Liver (tissue), 9 donors: ENCODE measurements around the gene KICS2. TPM values are rescaled to one million over a fixed set of nuclear protein-coding genes. Genes with fewer than 3 reads are reported as not detected.
"Not testable (repeated sequence)": the region's sequence is repeated elsewhere in the genome, so short reads cannot be mapped to it uniquely, and the experiment has no call there.

ENCODE experiments used
- DNase-seq: peaks from one replicate; pipeline ENCODE4 v3.0.0-alpha.2; 2017; ENCODE audit warnings: low spot score
- H3K27ac ChIP-seq, 2 donors: one replicate each; pipeline ENCODE4 v1.7.0; 2013; ENCODE audit warnings: inconsistent platforms in 2 of 2, low read length in 2 of 2, control low read depth in 1 of 2, low read depth in 1 of 2, mild to moderate bottlenecking in 1 of 2
- H3K27me3 ChIP-seq, 4 donors: one replicate each; pipeline versions ENCODE4 v1.6.1 to v1.7.0; 2013; ENCODE audit warnings: low read length in 3 of 4, inconsistent platforms in 1 of 4, mild to moderate bottlenecking in 1 of 4, moderate library complexity in 1 of 4; ENCODE audit not compliant: control insufficient read depth in 4 of 4, insufficient read depth in 4 of 4
- H3K36me3 ChIP-seq, 4 donors: one replicate each; pipeline versions ENCODE4 v1.6.1 to v1.7.0; 2013; ENCODE audit warnings: low read length in 3 of 4, mild to moderate bottlenecking in 3 of 4, low read depth in 1 of 4, moderate library complexity in 1 of 4; ENCODE audit not compliant: control insufficient read depth in 4 of 4, insufficient read depth in 3 of 4
- H3K4me1 ChIP-seq, 4 donors: one replicate each; pipeline versions ENCODE4 v1.6.1 to v1.7.0; 2013; ENCODE audit warnings: low read length in 3 of 4, mild to moderate bottlenecking in 3 of 4, moderate library complexity in 1 of 4; ENCODE audit not compliant: control insufficient read depth in 4 of 4, insufficient read depth in 4 of 4
- H3K4me3 ChIP-seq, 3 donors: one replicate each; pipeline versions ENCODE4 v1.6.1 to v1.7.0; 2013; ENCODE audit warnings: low read length in 3 of 3, control low read depth in 1 of 3, low read depth in 1 of 3, mild to moderate bottlenecking in 1 of 3
- H3K9ac ChIP-seq, 2 donors: one replicate each; pipeline ENCODE4 v1.7.0; 2013; ENCODE audit warnings: low read length in 2 of 2, mild to moderate bottlenecking in 2 of 2, moderate library complexity in 2 of 2, control low read depth in 1 of 2, low read depth in 1 of 2
- H3K9me3 ChIP-seq, 4 donors: one replicate each; pipeline versions ENCODE4 v1.6.1 to v1.7.0; 2013; ENCODE audit warnings: low read length in 3 of 4; ENCODE audit not compliant: control insufficient read depth in 4 of 4
- ATF3 ChIP-seq: IDR thresholded peaks from 2 replicates; pipeline ENCODE4 v1.6.1; 2016; ENCODE audit warnings: antibody characterized with exemption
- EGR1 ChIP-seq, 2 donors: IDR thresholded peaks; 2 replicates each; pipeline ENCODE4 v1.6.1; 2016 to 2018; ENCODE audit warnings: antibody characterized with exemption in 2 of 2, low read depth in 2 of 2
- FOXA1 ChIP-seq: IDR thresholded peaks from 2 replicates; pipeline ENCODE4 v1.6.1; 2016; ENCODE audit warnings: antibody characterized with exemption
- FOXA2 ChIP-seq: IDR thresholded peaks from 2 replicates; pipeline ENCODE4 v1.6.1; 2016; ENCODE audit warnings: antibody characterized with exemption
- GABPA ChIP-seq, 2 donors: IDR thresholded peaks in 1 of 2; conservative IDR thresholded peaks in 1 of 2; 2 replicates each; pipeline ENCODE4 v1.6.1; 2016; ENCODE audit warnings: antibody characterized with exemption in 2 of 2, mild to moderate bottlenecking in 1 of 2, moderate library complexity in 1 of 2
- HNF4G ChIP-seq: IDR thresholded peaks from 2 replicates; pipeline ENCODE4 v1.6.1; 2016; ENCODE audit warnings: antibody characterized with exemption
- JUND ChIP-seq, 2 donors: IDR thresholded peaks; 2 replicates each; pipeline ENCODE4 v1.6.1; 2016; ENCODE audit warnings: antibody characterized with exemption in 2 of 2
- MAX ChIP-seq: IDR thresholded peaks from 2 replicates; pipeline ENCODE4 v1.6.1; 2016; ENCODE audit warnings: antibody characterized with exemption
- NR2F2 ChIP-seq: IDR thresholded peaks from 2 replicates; pipeline ENCODE4 v1.6.1; 2016; ENCODE audit warnings: antibody characterized with exemption
- REST ChIP-seq: IDR thresholded peaks from 2 replicates; pipeline ENCODE4 v1.6.1; 2016; ENCODE audit warnings: antibody characterized with exemption, mild to moderate bottlenecking
- SP1 ChIP-seq: IDR thresholded peaks from 2 replicates; pipeline ENCODE4 v1.6.1; 2018; ENCODE audit warnings: antibody characterized with exemption, mild to moderate bottlenecking
- TAF1 ChIP-seq: conservative IDR thresholded peaks from 2 replicates; pipeline ENCODE4 v1.6.1; 2016; ENCODE audit warnings: antibody characterized with exemption, mild to moderate bottlenecking
- YY1 ChIP-seq: IDR thresholded peaks from 2 replicates; pipeline ENCODE4 v1.6.1; 2016; ENCODE audit warnings: antibody characterized with exemption, mild to moderate bottlenecking
- ZBTB33 ChIP-seq: IDR thresholded peaks from 2 replicates; pipeline ENCODE4 v1.6.1; 2016; ENCODE audit warnings: antibody characterized with exemption
- WGBS: extraction: QIAGEN DNeasy Blood & Tissue Kit; methylation state at CpG from one replicate; pipeline ENCODE4 v1.1.7; 2013; 5-methylcytosine and 5-hydroxymethylcytosine counted together
- polyA plus RNA-seq, 2 donors: library from polyadenylated mRNA; stranded (reverse) in 1 of 2; unstranded in 1 of 2; fragments of 200-250 nt in 1 of 2; fragments of >200 nt in 1 of 2; fragmentation: Nextera tagmentation in 1 of 2; extraction: Ambion mirVana in 1 of 2; gene quantifications; one replicate each; pipeline versions ENCODE4 v1.2.1 to v1.2.3, GENCODE V29; 2013 to 2015
- total RNA-seq, 2 donors: library from RNA; depleted of rRNA; stranded (reverse); fragments of >200 nt; gene quantifications; one replicate each; pipeline ENCODE4 v1.2.3, GENCODE V29; 2014
- donor health status: healthy.
- donor health status: healthy.
- donor health status: healthy.
- donor health status: healthy.
- donor health status: healthy.

The KICS2 gene
- total and polyA plus RNA-seq, 4 donors = 3.4 to 10.7 (median 5.3) TPM

GRCh38 chr12:64203036-64203435 is 19.1 kb downstream of the KICS2 start:
- 96% methylated on average over 5 of the region's 5 CpGs for WGBS

GRCh38 chr12:64195841-64196240 is 26.3 kb downstream of the KICS2 start:
- WGBS = 92% methylated on average over 10 of the region's 15 CpGs
- H3K9me3 ChIP-seq, H3K27ac ChIP-seq, H3K27me3 ChIP-seq, H3K4me1 ChIP-seq, H3K9ac ChIP-seq, H3K4me3 ChIP-seq, DNase-seq: not testable (repeated sequence)
- peaks cover 2 to 17% (median 12%) of the 10 kb centered on the region in 4 donors for H3K36me3 ChIP-seq

More at GRCh38 chr12:64203036-64203435, 19.1 kb downstream of the KICS2 start:
- no peak for DNase-seq
- Histone ChIP-seq H3K9ac (no peak overlapping the region), H3K36me3 (peaks cover 0 to 4% (median under 1%) of the 10 kb centered on the region in 4 donors), H3K27ac (no peak overlapping the region), H3K4me3 (no peak overlapping the region), H3K9me3 (no peaks in the 10 kb centered on the region), H3K27me3 (no peaks in the 10 kb centered on the region), H3K4me1 (no peaks in the 10 kb centered on the region)
- no peak for TF ChIP-seq SP1
- no peak for TF ChIP-seq YY1
- TF ChIP-seq FOXA2 = no peak
- no peak for TF ChIP-seq FOXA1
- TF ChIP-seq ZBTB33 = no peak

GRCh38 chr12:64194333-64195149 is 27.6 kb downstream of the KICS2 start:
- peaks cover 2 to 17% (median 12%) of the 10 kb centered on the region in 4 donors for H3K36me3 ChIP-seq
- H3K9me3 ChIP-seq = no peaks in the 10 kb centered on the region
- no peak overlapping the region for H3K9ac ChIP-seq
- no peak overlapping the region for H3K4me3 ChIP-seq
- no peak for DNase-seq
- WGBS = 95% methylated on average over 7 of the region's 7 CpGs
- no peaks in the 10 kb centered on the region for H3K27me3 ChIP-seq
- TF ChIP-seq ATF3 = no peak
- TF ChIP-seq MAX = no peak
- no peak for TF ChIP-seq HNF4G
- no peak for TF ChIP-seq JUND (IDR thresholded peaks at IDR 0.05)
- TF ChIP-seq SP1 = no peak
- TF ChIP-seq YY1 = no peak
- no peak for TF ChIP-seq EGR1 (IDR thresholded peaks at IDR 0.05; ENCODE audit: low read depth in 2 of 2)
- TF ChIP-seq GABPA (IDR thresholded peaks at IDR 0.05 in 1 of 2, conservative IDR thresholded peaks at IDR 0.05 in 1 of 2) = no peak
- no peak for TF ChIP-seq REST
- no peak for TF ChIP-seq FOXA2
- no peak for TF ChIP-seq TAF1
- TF ChIP-seq FOXA1 = no peak
- TF ChIP-seq NR2F2 = no peak
- no peak overlapping the region for H3K27ac ChIP-seq
- no peaks in the 10 kb centered on the region for H3K4me1 ChIP-seq
